T-helper 2 cell treated with Interferon-gamma antibody and Interleukin-4, amounts not matched to agents 100 ng/mL and 5 ng/mL, for 36 hours (primary cell): ENCODE results near the gene MYO18A. TPM values are rescaled to one million over a fixed set of nuclear protein-coding genes. Genes with fewer than 3 reads are reported as not detected.

Experiments used
- intact Hi-C: fragments of 100-400 bp; cut with micrococcal nuclease; formaldehyde crosslinking; loops from one replicate; pipeline ENCODE4 v1.15.1; 2023
- total RNA-seq: library from RNA; stranded (reverse); gene quantifications from 2 replicates; pipeline ENCODE4 v1.2.3, GENCODE V29; 2022

The MYO18A gene
- total RNA-seq, 1 donor from 2014 or later, result 101 TPM

DNA sequence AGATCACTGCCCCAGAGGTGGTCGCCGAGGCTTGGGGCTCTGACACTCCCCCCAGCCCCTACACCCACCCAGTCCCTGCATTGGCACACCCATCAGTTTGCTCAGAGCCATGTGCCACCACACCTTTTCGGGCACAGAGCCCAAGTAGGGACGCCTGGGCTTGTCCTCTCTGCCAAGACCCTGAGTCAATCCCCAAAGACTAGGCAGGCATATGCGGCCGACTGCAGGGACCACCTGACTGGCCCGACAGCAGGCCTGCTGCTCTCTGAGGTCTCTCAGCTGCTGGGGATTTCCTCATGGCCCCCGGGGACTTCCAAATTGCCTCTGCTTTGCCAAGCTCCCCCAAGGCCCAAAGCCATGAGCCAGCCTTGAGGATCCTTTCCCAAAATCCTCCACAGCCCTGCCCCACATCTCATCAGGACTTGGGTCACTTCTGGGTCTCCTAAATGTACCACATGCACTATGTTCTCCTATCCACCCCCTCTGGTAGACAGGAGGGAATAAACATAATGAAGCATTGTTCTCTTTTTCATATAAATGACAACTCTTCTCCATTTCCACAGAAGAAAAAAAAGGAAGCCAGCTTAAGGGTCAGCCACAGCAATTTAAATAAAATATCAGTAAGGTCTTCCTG is 30.6 kb downstream of the MYO18A start:
- intact Hi-C loops, result loop anchor here (1.0 to 10.0 kb wide), 4 partner anchors 70 to 435 kb away; partner anchors contain the start of genes ABHD15, NUFIP2, PROCA1 and RAB34

DNA sequence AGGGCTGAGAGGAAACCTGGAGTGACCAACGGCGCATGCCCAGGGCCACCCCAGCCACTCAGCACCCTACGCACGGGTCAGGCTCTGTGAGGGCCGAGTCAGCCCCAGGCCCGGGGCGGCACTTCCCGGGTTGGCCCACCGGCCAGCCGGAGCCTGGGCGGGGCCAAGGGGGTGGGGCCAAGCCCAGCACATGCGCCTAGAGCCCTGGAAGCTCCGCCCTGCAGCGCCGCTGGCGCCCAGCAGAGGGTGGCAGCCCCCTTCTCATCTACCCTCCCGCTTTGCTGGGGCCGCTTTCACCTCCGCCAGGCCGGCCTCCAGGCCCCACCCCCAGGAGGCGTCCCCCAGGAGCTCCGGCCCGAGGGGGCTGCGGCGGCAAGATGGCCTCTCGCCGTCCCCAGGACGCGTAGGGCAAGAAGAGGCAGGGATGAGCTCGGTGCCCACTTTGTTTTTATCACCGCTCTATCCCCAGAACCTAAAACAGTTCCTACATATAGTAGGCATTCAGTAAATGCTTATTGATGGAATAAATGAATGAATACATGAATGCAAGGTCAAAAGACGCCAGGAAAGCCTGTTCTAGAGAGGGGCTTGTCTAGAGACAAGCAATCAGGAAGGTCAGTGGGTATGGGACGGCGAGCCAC is 31.3 kb downstream of the MYO18A start:
- intact Hi-C loops, result loop anchor here (1.0 to 10.0 kb wide), 6 partner anchors 9 to 434 kb away; partner anchors contain the start of genes ABHD15, MYO18A, NUFIP2 and PROCA1

DNA sequence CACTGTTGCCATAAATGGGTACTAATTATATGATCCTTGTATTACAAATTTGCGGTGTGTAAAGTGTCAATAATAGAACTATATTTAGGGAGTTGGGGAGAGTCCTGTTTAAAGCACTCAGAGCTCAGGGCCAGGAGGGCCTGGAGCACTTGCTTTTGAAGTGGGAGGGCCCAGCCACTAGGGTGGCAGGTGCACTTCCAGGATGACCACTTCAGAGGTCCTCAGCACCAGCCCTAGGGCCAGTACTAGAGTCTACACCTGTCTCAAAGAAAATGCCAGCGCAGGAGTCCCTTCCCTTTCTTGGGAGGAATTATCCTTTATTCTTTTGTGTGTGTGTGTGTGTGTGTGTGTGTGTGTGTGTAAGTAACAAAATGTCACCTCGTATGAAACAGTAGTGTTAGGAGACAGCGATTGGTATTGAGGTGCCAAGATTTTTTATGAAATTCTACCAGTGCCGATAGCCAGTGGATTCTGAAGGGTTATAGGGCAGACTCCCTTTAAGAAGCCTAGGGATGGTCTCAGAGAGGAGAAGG is 31.9 kb downstream of the MYO18A start:
- intact Hi-C loops, result loop anchor here (1.0 to 10.0 kb wide), 5 partner anchors 8 to 434 kb away; partner anchors contain the start of genes ABHD15, MYO18A, NUFIP2 and PROCA1

DNA sequence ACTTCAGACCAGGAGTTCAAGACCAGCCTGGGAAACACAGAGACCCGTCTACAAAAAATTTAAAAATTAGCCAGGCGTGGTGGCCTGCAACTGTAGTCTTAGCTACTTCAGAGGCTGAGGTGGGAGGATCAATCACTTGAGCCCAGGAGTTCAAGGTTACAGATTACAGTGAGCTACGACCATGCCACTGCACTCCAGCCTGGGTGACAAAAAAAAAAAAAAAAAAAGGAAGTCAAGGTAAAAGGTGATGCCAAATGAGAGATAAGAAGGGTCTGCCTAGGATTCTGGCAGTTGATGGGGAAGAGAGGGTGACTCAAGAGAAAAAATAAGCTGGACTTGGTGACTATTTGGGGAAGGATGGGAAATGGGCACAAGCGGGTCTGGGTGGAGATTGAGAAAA is 32.5 kb downstream of the MYO18A start:
- intact Hi-C loops, result loop anchor here (1.0 to 10.0 kb wide), 5 partner anchors 7 to 433 kb away; partner anchors contain the start of genes ABHD15, MYO18A, NUFIP2 and PROCA1

DNA sequence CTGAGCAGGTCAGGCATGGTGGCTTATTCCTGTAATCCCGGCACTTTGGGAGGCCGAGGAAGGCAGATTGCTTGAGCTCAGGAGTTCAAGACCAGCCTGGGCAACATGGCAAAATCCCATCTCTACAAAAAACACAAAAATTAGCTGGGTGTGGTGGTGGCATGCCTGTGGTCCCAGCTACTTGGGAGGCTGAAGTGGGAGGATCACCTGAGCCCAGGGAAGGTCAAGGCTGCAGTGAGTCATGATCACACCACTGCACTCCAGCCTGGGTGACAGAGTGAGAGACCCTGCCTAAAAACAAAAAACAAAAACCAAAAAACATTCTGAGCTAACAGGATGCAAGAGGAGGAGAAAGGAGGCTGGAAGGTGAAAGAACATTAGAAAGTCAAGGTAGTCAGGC is 33.0 kb downstream of the MYO18A start:
- intact Hi-C loops, result loop anchor here (10.0 kb wide), 2 partner anchors 418 to 432 kb away; partner anchors contain the start of genes ABHD15, PROCA1, RAB34 and RPL23A

DNA sequence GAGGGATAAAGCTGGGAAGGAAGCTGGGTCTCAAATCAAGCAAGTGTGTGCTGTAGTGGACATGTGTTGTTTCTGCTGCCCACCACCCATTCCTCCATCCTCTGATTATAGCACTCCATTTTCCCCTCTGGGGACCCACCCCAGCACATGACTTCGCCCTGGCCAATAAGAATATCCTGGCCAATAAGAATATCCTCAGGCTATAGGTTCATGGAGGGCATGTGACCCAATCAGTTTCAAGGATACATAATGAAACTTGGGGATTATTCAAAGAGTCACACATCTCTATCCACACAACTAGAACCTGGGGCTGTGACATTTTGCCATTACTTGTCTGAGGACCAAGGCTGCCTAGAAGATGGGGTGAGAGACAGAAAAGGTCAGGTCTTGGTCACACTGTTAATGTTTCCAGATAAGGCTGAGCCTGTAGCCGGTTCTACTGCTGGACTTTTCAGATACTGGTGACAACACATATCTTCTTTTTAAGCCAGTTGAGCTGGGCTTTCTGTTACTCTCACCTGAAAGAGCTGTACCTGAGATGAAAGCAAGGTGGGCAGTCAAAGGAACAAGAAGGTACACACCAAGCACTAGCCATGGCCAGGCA is 33.7 kb downstream of the MYO18A start:
- intact Hi-C loops, result loop anchor here (10.0 kb wide), 2 partner anchors 418 to 432 kb away; partner anchors contain the start of genes ABHD15, PROCA1, RAB34 and RPL23A

DNA sequence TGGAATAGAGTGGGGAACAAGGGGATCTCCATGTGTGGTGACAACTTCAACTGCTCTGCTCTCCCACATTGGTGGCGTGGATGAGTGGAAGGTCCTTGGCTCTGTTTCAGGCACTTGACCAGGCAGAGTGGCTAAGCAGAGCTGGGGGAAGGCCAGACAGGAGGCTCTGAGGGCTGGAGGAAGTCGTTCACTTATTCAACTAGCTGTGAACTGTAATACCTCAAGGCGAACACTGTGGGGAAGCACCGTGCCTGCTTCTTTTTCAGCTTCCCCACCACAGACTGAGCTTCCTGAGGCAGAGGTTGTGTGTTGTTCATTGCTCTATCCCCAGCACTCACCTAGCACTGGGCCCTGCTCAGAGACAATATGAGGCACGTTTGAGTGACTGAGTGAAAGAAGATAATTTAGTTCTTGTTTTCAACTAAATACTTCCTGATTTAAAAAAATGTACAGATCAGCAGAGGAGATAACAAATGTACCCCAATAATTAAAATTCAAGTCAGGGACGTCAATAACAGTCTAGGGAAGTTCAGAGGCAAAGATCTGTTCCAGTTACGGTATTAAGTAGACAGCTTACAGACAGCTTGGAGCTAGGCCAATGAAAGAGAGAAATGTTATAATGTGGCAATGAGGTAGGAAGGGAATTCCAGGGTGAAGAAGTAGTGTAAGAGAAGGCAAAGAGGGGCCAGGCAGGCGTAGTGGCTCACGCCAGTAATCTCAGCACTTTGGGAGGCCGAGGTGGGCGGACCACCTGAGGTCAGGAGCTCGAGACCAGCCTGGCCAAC is 34.7 kb downstream of the MYO18A start:
- intact Hi-C loops, result loop anchor here (1.0 to 10.0 kb wide), 3 partner anchors 74 to 431 kb away; partner anchors contain the start of genes ABHD15, PROCA1, RAB34 and RPL23A

DNA sequence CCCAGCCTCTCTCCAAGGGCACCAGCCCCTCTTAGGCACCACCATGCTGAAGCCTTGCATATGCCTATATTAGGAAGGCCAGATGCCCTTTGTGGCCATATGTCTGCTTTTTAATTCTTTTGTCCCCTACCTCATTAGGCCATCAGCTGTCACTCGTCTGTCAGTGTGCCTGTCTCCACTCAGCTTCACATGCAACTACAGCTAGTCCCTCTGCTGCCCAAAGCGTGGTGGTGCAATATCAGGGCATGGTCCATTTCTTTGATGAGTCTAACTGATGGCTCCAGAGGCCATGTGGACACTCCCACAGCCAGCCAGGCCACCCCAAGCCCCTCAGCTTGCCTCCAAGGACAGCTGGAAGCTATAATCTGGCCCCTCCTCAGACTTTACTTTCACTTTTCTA is 36.3 kb downstream of the MYO18A start:
- intact Hi-C loops, result loop anchor here (10.0 kb wide), 2 partner anchors 421 to 429 kb away; partner anchors contain the start of genes ABHD15, PROCA1, RAB34 and RPL23A

DNA sequence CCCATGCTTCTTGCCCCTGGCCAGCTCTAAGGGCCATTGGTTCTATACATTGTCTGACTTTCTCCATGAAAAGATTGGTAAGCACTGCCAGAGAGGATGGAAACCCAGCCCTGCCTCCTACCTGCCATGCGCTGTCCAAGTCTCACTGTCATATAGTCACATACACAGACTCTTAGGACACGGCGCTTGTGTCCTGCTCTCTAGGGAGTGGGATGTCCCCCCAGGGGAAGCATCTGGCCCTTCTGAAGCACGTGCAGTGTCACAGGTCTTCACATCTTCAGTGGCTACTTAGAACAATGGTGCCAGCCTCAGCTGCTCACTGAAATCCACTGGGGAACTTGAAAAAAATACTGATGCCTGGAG is 38.7 kb downstream of the MYO18A start:
- intact Hi-C loops, result loop anchor here (2.0 to 10.0 kb wide), 3 partner anchors 153 to 427 kb away; partner anchors contain the start of genes ABHD15, NUFIP2, PROCA1 and RAB34

DNA sequence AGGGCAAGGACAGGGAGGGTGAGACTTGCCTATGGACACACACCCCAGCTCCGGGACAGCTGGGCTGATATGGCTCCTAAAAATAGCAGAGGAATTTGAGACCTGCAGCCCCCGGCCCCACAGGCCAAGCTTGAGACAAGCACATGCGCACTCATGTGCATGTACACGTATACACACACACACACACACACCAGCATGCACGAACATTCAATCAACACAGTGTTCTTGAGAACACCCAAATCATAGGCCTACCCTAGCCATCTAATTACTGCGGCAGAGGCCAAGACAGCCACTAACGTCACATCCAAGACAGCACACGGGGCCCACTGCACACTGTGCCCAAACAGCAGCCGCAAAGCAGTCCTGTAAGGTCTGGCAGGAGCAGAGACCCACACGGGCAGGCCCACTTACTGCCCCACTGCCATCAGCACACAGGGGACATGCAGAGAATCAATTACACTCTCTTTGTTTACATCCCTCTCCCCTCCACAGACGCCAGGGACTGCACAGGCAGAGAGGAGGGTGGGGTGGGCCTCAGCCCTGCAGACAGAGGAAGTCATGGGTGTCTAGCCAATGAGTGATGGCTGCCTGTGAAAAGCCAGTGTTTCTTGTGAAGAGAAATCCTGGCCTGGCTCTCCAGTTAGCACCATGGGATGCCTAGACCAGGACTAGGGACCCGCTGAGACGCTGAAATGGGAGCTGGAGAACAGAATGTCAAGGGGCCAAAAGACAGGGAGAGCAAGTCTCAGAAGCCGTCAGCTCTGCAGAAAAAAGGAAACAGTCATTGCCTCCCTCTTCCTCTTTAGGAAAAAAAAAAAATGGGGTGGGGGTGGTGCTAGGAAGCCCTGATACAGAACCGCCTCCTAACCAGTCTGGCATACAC is 39.3 kb downstream of the MYO18A start:
- intact Hi-C loops, result loop anchor here (1.0 to 10.0 kb wide), 5 partner anchors 7 to 426 kb away; partner anchors contain the start of genes ABHD15, NUFIP2, PROCA1 and RAB34

DNA sequence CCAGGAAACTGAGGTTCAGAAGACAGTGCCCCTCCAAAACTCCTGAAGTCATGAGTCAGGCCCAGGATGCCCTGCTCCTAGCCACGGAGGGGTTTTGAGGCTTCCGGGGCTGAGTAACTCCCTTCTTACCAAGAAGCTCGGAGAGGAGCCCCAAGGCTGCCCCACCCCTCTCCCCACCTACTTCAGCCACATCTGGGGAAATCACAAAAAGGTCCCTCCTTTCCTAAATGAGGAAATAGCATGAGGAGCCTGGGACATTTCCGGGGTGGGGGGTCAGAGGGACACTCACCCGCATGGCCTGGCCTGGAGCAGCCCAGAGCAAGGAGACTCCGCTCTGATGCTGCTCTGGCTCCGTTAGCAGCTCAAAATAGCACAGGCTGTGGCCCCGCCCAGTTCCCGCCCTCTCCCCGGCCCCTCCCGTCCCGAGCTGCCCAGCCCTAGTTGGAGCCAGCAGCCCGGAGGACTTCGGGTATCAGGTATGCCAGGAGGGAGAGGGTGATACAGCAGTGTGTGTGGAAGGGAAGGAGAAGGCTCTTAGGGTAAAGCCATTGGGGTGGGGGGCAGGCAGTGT is 40.1 kb downstream of the MYO18A start:
- intact Hi-C loops, result loop anchor here (1.0 to 10.0 kb wide), 5 partner anchors 8 to 425 kb away; partner anchors contain the start of genes ABHD15, NUFIP2, PROCA1 and RAB34

DNA sequence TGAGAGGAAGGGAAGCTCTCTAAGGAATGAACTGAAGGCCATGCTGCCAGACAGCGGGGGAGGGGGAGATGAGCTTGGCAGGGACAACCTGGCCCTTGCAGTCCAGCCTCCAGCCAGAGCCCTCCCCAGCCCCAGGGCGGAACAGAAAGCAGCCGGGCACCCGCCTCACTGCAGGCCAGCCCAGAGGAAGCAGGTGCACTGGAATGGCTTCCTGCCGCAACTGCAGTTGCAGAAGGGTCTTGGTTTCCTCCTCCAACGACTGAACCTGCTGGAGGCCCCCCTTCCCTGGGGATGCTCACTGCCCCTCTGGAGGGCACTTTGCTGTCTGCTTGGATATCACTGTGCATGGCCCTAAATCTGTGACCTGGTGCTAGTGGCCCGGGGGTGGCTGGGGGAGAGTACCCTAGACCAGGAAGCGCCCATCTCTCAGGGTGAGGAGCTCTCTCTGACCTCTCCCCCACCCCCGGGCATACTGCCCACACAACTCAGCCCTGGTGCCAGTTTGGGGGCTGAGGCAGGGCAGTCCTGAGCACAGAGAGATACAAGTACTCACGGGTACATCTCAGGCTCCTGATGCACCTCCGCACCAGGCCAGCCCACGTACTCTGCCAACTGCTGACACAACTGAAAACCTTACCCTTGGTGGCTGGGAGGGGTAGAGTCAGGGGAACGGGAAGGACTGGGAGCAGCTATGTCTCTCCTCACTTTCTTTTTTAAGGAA is 41.1 kb downstream of the MYO18A start:
- intact Hi-C loops, result loop anchor here (2.0 kb wide), 1 partner anchor 252 kb away; the partner anchor contains the start of gene TAOK1

DNA sequence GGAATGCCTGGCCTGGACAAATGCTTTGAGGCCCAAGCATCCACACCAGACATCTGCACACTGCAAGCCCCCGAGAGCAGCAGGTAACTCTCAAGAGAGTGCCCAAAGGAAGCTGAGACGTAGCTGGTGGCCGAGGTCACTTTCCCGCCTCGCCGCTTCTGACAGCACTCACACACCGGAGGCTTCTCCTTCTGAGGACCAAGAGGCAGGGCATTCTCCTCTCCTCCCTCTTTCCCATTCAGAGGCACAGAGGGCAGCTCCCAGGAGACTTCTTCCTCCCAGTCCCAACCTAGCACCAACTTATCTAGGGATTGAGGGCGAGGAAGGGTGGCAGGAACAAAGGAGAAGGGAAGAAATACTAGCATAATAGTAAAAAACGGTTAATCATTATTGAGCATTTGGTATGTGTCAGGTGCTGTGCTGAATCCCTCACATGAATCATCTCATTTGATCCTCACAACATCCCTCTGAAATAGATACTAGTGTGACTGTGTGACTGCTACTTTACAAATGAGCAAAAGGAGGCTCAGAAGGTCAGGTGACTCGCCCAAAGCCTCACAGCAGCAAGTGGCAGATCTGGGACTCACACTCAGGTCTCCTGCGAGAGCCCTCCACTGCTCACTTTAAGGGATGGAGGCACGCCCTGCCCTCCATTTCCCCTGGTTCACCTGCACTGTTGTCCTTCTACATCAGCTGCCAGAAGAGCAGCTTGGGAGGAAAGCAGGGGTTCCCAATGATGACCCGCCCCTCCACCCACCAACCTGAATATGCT is 41.8 kb downstream of the MYO18A start:
- intact Hi-C loops, result loop anchor here (2.0 kb wide), 1 partner anchor 252 kb away; the partner anchor contains the start of gene TAOK1

DNA sequence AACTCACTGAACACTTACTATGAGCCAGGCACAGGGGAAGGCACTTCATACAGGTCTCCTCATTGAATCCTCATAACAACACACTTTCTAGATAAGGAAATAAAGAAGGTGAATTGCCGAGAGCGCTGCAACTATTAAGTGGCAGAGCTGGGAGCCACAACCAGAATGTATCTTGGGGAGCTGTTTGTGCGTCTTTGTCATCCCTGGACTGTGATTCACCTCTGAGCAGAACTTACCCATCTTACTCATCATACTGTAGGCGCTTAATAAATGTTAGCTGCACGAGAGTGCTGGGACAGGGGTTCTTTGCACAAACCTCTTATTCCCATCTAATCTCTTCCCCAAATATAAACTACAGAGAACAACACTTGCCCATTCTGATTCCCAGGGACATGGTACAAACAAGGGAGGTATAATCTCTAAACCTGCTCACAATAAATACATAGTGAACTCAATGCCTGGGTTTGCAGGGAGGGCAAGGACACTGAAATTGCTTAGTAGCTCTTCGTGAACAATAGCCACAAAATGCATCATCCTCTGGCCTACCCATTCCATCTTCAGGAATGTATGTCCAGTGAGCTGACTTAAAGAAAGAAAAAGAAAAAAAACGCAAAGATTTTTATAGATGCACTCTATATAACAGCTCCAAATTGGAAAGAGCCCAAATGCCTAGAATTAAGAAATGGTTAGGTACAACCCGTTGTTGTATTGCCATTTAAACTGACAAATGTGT is 43.0 kb downstream of the MYO18A start:
- intact Hi-C loops, result no loop called here

DNA sequence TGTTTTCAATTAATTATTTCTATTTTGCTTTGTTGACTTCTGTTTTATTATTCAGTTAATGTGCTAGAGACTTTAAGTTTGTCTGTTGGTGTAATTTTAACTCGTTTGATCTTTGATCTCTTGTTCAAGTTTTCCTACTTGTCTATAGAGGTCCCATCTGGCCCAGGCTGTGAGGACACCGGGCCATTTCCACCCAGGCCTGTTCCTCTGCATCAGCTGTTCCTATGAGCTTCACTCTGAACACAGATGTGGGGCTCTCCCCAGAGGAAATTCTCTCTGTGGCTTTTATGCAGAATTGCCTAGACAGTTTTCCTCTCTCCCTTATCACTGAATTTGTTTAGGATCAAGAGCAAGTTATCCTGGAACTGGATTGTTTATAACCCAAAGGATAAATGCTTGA is 44.7 kb downstream of the MYO18A start:
- intact Hi-C loops, result no loop called here

DNA sequence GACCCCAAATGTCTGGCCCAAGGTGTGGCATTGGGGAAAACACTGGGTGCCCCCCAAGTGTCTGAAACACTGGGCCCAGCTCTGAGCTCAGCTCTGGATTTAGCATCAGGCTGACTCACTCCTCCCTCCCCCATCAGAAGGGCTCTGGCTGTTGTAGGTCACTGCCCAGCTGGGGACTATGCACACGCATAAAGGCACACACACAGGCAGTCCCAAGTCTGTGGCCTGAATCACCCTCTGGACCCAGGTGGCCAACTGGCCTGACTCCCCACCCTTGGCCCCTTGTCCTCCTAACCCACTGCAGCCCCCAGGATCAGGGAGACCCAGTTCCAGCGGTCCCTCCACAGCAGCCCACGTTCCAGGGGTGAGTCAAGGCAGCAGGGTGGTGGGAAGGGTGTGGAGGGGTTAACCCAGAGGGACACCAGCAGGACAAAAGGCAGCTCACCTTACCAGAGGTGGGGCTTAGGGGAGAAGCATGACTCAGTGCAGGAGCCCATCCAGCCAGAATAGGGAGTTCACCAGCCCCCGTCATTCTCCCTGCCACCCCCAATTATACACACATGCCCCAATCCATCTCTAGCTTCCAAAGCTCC is 47.0 kb downstream of the MYO18A start:
- intact Hi-C loops, result no loop called here
